Upper lobe of left lung (tissue), 4 donors: ENCODE data around the gene EYA2.

Experiments used
- CTCF ChIP-seq, 6 experiments: fragments of 450-650 bp in 4 of 6; fragments of 200-600 bp in 2 of 6; sonication (generic) in 2 of 6; IDR thresholded peaks; one replicate each; pipeline ENCODE4 v1.5.1; 2016 to 2019; ENCODE audit warnings: antibody characterized with exemption in 6 of 6
- EP300 ChIP-seq, 4 donors: sonication (generic); formaldehyde crosslinking; IDR thresholded peaks; one replicate each; pipeline ENCODE4 v1.5.1; 2017; ENCODE audit warnings: antibody characterized with exemption in 4 of 4, control low read depth in 2 of 4
- POLR2A ChIP-seq, 4 donors: fragments of 450-650 bp; IDR thresholded peaks; one replicate each; pipeline ENCODE4 v1.5.1; 2016 to 2017; ENCODE audit warnings: antibody characterized with exemption in 4 of 4, mild to moderate bottlenecking in 2 of 4
- POLR2AphosphoS5 ChIP-seq, 2 donors: sonication (generic); formaldehyde crosslinking; IDR thresholded peaks; one replicate each; pipeline ENCODE4 v1.5.1; 2017; ENCODE audit warnings: antibody characterized with exemption in 2 of 2

DNA sequence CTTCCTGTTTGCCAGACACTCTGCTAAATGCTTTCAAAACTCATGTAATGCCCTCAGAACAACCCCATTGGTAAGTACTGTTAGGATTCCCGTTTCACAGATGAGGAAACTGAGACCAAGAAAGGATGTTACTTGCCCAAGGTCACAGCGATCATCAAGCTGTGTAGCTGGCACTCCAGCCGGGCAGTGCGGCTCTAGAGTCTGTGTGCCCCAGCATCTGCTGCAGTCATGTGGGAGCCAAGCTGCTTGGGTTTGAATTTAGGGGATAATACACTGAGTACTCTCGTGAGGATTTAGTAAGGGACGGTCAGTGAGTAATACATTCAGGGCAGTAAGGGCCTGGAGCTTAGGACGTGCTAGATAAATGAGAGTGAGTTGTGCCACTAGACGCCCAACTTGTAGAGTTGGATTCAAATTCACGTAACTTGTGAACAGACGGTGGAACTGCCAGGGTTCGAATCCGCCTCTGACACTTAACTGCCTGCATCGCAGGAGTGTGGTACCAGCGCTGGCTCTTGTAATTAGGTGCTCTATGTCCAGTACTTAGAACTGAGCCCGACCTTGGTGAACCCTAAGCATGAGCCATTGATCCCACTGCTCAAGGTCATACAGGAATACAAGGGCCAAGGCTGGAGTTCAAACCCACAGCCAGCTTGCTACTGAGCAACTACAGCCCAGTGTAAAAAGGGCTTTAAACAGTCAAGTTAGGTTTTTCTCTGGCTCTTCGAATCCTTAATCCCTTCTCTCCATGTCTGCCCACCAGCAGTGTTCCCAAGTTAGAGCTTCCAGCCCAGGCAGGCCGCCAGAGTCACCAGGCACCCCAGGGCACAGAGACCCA lies 70.2 kb downstream of the EYA2 start:
- TF ChIP-seq CTCF (IDR thresholded peaks at IDR 0.05) (no peak), POLR2AphosphoS5 (IDR thresholded peaks at IDR 0.05) (no peak), EP300 (IDR thresholded peaks at IDR 0.05) (no peak), POLR2A (IDR thresholded peaks at IDR 0.05) (no peak)
